HG03342 (cell line): ENCODE results near the gene TNFRSF1B.

ENCODE experiments used
- ATAC-seq: cut with Tn5 transposase; IDR thresholded peaks from one replicate; pipeline ENCODE4 v1.9.1; 2021; ENCODE audit warnings: mild to moderate bottlenecking, moderate library complexity; ENCODE audit not compliant: unreplicated experiment

TNFRSF1B gene

DNA sequence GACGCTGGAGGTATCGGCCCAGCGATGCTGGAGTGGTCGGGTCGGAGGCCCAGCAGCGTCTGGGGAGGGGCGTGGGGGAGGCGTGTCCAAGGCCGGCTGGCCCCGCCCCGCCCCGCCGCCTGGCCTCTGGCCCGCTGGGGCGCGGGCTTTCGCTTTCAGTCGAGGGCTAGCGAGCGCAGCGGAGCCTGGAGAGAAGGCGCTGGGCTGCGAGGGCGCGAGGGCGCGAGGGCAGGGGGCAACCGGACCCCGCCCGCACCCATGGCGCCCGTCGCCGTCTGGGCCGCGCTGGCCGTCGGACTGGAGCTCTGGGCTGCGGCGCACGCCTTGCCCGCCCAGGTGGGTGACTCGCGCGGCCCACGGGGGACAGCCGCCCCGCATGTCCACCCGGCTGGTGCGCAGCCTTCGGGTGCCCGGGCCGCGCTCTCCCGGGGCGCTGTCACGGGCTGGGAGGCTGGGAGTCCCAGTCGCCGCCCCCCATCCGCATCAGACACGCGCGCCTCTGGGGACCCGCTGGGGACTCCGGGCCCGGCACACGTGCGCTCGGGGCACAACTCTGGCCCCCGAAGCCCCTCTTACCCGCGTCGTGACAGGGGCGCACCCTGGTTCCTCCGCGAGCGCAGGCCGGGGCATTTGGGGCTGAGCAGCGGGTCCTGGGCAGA, at the start of gene TNFRSF1B:
TSS of gene TNFRSF1B (plus strand) at position 158 of the 659 bp plus-strand sequence. CDS start at position 259, 101 bp downstream.
- ATAC-seq = peak; percentile 48

GRCh38 chr1:12121212-12122003, 45.4 kb upstream of the TNFRSF1B start:
- ATAC-seq = no peak

GRCh38 chr1:12123172-12123571, 43.6 kb upstream of the TNFRSF1B start:
- no peak for ATAC-seq

DNA sequence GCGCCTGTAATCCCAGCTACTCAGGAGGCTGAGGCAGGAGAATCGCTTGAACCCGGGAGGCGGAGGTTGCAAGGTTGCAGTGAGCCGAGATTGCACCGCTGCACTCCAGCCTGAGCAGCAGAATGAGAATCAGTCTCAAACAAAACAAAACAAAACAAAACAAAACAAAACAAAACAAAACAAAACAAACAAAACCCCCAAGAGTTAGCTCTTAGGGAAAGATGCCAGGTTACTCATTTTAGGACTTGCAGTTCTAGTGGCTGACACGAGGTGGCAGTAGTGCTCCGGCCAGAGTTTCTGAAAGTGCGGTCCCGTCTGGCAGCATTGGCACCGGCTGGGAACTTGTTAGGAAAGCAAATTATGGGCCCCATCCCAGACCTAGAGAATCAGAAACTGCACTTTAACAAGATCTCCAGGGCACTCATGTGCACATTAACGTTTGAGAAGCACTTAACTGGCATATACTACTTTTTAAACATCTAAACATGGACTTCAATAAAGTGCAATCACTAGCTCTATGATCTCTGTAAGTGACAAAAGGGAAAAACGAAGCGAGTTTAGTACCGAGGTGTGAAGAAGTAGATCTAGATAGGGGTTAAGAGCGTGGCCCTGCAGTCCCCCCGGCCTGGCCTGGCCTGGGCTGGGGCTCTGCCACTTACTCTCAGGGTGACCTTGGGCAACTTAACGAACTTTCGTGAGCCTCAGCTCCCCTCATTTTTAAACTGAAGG, 41.9 kb upstream of the TNFRSF1B start:
- ATAC-seq = no peak

DNA sequence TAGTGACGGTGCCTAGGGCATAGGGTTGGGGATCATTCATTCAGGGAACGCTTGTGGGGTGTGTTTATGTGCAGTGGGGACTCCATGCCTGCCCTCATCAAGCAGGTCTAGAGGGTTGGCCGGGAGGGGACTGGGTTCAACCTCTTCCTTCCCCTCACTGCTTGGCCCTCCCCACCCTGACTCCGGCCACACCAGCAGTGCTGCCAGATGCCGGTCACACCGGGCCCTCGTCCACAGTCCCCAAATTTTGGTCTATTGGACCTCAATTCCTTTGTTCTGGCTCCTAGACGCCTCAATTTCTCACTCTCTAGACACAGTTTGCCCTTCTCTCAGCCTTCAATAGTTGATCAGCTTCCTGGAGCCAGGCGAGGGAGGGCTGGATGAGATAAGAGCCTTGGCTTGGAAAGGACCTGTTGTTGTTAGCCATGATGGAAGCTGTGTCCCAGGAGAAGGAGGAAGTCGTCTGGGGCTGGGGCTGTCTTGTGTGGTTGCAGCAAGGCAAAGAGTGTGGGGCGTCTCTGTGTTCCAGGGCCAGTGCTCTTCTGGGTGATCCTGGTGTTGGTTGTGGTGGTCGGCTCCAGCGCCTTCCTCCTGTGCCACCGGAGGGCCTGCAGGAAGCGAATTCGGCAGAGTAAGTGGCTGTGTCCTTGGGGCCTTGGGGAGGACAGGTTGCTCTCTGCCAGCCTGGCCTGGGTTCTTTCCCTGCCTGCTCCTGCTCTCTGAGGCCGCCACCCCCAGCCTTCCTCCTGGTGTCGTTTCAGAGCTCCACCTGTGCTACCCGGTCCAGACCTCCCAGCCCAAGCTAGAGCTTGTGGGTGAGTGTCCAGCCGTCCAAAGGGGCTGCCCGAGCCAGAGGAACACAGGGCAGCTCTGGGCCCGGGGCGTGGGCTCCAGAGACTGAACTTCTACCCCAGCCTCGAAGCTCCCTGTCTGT, 41.1 kb upstream of the TNFRSF1B start:
- no peak for ATAC-seq

DNA sequence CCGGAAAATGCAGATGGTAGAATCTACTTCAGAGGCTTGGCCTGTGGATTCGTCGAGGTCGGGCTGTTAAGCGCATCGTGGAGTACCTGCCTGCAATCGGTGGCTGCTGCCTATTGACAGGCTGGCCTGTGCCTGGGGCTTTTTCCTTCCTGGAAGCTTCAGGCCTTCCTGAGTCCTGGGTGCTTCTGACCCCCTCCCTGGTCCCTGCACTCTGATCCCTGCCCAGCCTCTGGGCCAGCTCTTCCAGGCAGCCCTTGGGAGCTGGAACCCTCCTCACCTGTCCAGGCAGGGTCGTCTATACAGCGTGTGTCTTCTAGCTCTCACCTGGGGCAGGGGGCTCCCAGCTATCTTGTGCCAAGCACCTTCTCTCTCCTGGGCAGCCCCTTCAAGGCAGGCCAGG, 40.0 kb upstream of the TNFRSF1B start:
- no peak for ATAC-seq

DNA sequence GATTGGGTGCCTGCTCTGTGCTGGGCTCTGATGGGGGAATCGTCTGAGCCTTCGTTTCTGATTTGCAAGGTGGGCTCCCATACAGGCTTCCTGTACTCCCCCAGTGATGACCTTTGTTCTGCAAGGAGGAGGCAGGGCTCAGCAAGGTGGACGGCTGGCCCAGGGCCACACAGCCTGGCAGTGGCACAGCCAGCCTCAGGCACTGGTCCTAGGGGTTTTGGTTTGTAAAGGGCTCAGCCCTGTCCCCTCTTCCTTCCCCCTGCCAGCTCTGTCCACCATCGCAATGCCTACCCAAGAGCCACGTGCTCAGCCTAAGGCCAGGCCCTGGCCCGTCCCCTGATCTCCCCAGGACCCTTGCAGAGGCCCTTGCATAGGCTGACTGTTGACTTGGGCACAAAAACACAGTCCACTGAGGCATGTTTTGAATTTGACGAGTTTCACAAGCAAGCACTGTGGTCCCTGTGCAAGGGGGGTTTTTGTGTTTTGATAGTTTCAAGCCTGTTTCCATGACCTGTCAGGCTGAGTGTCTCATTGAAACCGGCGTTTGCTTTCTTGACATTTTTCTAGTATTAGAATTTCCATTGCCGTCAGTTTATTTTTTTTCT, 39.5 kb upstream of the TNFRSF1B start:
- no peak for ATAC-seq

DNA sequence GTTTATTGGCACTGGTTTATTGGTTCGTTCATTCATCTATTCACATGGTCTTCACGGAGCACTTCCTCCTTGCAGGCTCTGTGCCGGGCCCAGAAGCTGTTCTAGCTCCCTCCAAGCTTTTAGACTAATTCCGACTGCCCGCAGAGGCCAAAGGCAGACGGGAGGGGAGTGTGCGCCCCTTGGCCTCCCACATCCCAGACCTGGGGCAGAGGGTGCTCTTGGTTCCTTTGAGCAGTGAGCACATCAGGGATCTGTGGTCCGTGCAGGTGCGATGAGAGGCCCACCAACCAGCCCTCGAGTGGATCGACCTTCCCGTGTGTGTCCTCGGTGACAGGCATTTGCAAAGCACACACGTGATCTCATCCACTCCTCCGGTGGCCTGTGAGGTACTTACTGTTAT, 38.7 kb upstream of the TNFRSF1B start:
- ATAC-seq = no peak

DNA sequence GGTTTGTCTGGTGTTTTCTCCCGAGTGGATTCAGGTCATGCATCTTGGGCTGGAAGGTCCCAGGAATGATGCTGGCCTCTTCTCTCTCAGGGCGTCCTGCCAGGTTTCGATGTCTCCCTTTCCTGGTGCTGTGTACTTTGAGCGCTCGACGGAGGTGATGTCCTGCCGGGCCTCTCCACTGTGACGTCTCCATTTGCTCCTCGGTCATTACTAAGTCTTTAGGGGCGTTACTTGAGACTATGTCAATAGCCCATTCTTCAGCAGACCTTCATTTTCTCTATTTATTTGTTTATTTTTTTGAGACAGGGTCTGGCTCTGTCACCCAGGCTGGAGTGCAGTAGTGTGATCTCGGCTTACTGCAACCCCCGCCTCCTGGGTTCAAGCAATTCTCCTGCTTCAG, 37.2 kb upstream of the TNFRSF1B start:
- no peak for ATAC-seq

- ATAC-seq = no peak
These were observed 36.2 kb upstream of the TNFRSF1B start for GRCh38 chr1:12130466-12131130.

- ATAC-seq = no peak
These were observed 34.7 kb upstream of the TNFRSF1B start for GRCh38 chr1:12132078-12132477.

- no peak for ATAC-seq
These were observed 32.1 kb upstream of the TNFRSF1B start for GRCh38 chr1:12134716-12135115.

- no peak for ATAC-seq
These were observed 31.2 kb upstream of the TNFRSF1B start for GRCh38 chr1:12135612-12136011.

GRCh38 chr1:12136916-12137610, 29.7 kb upstream of the TNFRSF1B start:
- ATAC-seq = no peak

DNA sequence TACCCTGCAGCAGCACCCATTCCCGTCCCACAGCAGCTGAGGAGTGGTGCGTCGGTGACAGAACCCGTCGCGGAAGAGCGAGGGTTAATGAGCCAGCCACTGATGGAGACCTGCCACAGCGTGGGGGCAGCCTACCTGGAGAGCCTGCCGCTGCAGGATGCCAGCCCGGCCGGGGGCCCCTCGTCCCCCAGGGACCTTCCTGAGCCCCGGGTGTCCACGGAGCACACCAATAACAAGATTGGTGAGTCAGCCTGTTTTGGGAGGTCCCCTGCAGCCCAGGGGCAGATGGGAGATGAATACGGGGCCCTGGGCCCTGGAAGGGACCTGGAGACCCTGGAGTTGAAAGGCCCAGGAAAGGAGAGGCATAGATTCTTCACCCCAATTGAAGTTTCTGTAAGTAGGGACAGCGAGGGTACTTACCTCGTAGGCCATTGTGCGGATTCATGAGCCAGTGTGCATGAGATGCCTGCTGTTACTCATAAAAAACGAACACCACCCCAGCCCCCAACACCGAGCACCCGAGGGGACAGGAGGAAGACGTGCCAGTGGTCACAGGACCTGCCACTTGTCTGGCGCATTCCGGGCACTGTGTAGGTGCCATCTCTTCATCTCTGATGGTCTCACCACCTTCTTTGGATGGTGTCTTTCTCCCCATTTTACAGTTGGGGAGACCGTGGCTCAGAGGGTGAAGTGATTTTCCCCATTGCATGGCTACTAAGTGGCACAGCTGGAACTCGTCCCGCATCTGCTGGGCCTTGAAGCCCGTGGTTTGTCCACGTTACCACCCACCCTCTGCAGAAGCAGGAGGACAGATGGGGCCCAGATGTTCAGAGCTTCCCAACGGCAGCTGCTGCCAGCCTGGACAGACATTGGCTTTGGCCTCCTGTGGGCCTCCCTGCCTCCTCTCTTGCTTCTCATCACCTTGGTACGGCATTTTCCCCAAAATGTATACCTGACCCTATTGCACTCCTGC, 28.3 kb upstream of the TNFRSF1B start:
- ATAC-seq = no peak

DNA sequence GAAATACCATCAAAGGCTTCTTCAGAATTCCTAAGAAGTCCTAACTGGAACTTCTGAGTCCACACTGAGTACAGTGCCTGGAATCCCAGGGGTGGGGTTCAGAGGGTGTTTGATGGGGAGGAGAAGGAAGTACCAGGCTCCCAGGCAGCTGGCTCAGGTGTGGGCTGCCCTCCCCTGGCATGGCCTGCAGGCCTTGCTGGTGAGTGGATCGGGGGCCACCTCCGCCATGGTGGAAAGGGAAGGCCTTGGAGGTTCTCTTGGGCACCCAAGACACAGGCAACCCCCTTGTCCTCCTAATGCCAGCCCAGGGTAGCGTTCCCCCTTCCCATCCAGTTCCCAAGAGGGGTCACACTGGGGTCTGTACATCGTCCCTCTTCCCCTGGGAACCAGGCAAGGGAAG, 26.8 kb upstream of the TNFRSF1B start:
- no peak for ATAC-seq

GRCh38 chr1:12140515-12141162, 26.2 kb upstream of the TNFRSF1B start:
- ATAC-seq = no peak
